Adrenal gland (tissue), 5 donors: ENCODE measurements around the gene NR2F2.

Source experiments
- POLR2A ChIP-seq, 2 donors: fragments of 450-650 bp; IDR thresholded peaks; one replicate each; pipeline ENCODE4 v1.6.1; 2017; ENCODE audit warnings: antibody characterized with exemption in 2 of 2, mild to moderate bottlenecking in 2 of 2, moderate library complexity in 1 of 2
- TF ChIP-seq, protein P1 (sequence below), 6 experiments: fragments of 450-650 bp in 4 of 6; fragments of 200-600 bp in 2 of 6; sonication (generic) in 1 of 6; IDR thresholded peaks; 1 replicate in 5 of 6; 2 replicates in 1 of 6; pipeline versions ENCODE4 v1.5.1 to v1.8.0; 2016 to 2021; ENCODE audit warnings: antibody characterized with exemption in 6 of 6, mild to moderate bottlenecking in 2 of 6, moderate library complexity in 1 of 6
- donor health status: DM: no; HTN: no; CAD: no.

- TF ChIP-seq, protein P1, sequence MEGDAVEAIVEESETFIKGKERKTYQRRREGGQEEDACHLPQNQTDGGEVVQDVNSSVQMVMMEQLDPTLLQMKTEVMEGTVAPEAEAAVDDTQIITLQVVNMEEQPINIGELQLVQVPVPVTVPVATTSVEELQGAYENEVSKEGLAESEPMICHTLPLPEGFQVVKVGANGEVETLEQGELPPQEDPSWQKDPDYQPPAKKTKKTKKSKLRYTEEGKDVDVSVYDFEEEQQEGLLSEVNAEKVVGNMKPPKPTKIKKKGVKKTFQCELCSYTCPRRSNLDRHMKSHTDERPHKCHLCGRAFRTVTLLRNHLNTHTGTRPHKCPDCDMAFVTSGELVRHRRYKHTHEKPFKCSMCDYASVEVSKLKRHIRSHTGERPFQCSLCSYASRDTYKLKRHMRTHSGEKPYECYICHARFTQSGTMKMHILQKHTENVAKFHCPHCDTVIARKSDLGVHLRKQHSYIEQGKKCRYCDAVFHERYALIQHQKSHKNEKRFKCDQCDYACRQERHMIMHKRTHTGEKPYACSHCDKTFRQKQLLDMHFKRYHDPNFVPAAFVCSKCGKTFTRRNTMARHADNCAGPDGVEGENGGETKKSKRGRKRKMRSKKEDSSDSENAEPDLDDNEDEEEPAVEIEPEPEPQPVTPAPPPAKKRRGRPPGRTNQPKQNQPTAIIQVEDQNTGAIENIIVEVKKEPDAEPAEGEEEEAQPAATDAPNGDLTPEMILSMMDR (IDR thresholded peaks at IDR 0.05), result no peak
- TF ChIP-seq POLR2A (IDR thresholded peaks at IDR 0.05), result no peak
Observed at GRCh38 chr15:96320107-96320506, 10.4 kb upstream of the NR2F2 start.
